LNCAP (cell line): Measurements from ENCODE around the gene GLIS2.

Source experiments
- CTCF ChIP-seq: fragments of 450-650 bp; IDR thresholded peaks from 2 replicates; pipeline ENCODE4 v1.5.1; 2017; ENCODE audit warnings: mild to moderate bottlenecking

GLIS2 gene

GRCh38 chr16:4381072-4381934, 65.4 kb downstream of the GLIS2 start:
- TF ChIP-seq CTCF, result no peak

- no peak for TF ChIP-seq CTCF
Measured at GRCh38 chr16:4381935-4382794, 66.3 kb downstream of the GLIS2 start.

GRCh38 chr16:4382795-4383357, 67.0 kb downstream of the GLIS2 start:
- TF ChIP-seq CTCF, result no peak

- no peak for TF ChIP-seq CTCF
Measured at GRCh38 chr16:4383591-4384444, 68.0 kb downstream of the GLIS2 start.

GRCh38 chr16:4384509-4384942, 68.7 kb downstream of the GLIS2 start:
- TF ChIP-seq CTCF, result no peak

- no peak for TF ChIP-seq CTCF
Measured at GRCh38 chr16:4385066-4385788, 69.4 kb downstream of the GLIS2 start.
